ENCODE data around the gene NFIB. TPM values are rescaled to one million over a fixed set of nuclear protein-coding genes. Genes with fewer than 3 reads are reported as not detected.

NFIB gene
- total and polyA plus RNA-seq, 2 of the 8 experiments (the other 6 are each of a cell fraction or from before 2014, with no cell fraction given), result 2.6 to 13.1 TPM

- TF ChIP-seq NRF1 (IDR thresholded peaks at IDR 0.05; ENCODE audit: low read depth, low read length) (no peak), BCL11A (IDR thresholded peaks at IDR 0.05; ENCODE audit: low read depth in 2 of 2, low read length in 2 of 2) (no peak), TAF1 (IDR thresholded peaks at IDR 0.05; ENCODE audit: low read depth, low read length) (no peak), TAF7 (optimal IDR thresholded peaks at IDR 0.05; ENCODE audit: borderline replicate concordance, low read depth, low read length) (no peak), CBX5 (IDR thresholded peaks at IDR 0.05; ENCODE audit: low read depth, low read length) (no peak), TCF12 (IDR thresholded peaks at IDR 0.05; ENCODE audit: low read depth, low read length) (no peak)
- TF ChIP-seq, protein P1, sequence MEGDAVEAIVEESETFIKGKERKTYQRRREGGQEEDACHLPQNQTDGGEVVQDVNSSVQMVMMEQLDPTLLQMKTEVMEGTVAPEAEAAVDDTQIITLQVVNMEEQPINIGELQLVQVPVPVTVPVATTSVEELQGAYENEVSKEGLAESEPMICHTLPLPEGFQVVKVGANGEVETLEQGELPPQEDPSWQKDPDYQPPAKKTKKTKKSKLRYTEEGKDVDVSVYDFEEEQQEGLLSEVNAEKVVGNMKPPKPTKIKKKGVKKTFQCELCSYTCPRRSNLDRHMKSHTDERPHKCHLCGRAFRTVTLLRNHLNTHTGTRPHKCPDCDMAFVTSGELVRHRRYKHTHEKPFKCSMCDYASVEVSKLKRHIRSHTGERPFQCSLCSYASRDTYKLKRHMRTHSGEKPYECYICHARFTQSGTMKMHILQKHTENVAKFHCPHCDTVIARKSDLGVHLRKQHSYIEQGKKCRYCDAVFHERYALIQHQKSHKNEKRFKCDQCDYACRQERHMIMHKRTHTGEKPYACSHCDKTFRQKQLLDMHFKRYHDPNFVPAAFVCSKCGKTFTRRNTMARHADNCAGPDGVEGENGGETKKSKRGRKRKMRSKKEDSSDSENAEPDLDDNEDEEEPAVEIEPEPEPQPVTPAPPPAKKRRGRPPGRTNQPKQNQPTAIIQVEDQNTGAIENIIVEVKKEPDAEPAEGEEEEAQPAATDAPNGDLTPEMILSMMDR (IDR thresholded peaks at IDR 0.05; ENCODE audit: control extremely low read depth in 1 of 3, insufficient read depth in 1 of 3, low read depth in 1 of 3, low read length in 3 of 3), result no peak
Measured at GRCh38 chr9:14277761-14278160, 36.2 kb downstream of the NFIB start (continued).
